ENCODE results near the gene ARPC2. TPM values are rescaled to one million over a fixed set of nuclear protein-coding genes. Genes with fewer than 3 reads are reported as not detected.
A peak's percentile ranks its signal among the peaks of the same experiment; 100 is the strongest.

The ARPC2 gene
- total and polyA plus RNA-seq, 2 of the 13 experiments (the other 11 are each of a cell fraction or from before 2014, with no cell fraction given) = 168 to 303 TPM

DNA sequence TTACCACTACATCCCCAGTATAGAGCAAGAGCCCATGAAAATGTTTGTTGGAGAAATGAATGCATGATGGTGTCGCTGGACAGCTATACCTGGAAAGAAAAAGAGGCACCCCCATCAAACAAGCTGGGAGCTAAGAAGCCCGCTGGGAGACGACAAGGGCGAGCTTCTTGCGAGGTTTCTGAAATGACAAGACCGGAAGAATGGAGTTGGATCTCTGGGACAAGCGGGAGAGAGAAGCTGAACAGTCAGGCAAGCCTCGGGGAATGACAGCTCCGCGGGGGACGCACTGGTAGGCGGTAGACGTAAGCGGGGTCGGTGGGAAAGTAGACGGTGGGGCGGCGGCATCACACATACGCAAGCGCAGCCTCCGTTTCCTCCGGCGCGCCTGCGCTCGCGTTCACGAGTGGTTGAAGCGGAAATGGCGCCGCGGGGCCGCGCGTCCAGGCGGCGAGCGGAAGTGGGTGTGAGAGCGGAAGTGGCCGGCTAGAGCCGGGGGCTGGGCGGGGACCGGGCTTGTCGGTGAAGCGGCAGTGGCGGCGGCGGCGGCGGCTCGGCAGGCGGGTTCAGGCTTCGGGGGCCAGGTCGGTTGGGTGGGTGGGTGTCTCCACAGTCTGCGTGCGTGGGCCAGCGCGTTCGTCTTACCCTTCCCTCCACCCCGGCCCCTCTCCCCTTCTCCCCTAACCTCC lies at the start of gene ARPC2 (continued):
- TF ChIP-seq POLR2G (IDR thresholded peaks at IDR 0.05; ENCODE audit: low read depth, low read length) (peak; percentile 87), ZBTB10 (CRISPR knock-in tag; IDR thresholded peaks at IDR 0.05; ENCODE audit: borderline replicate concordance) (0 out of 2 replicates have a peak, but pooled peaks have one; percentile 25), ZNF589 (CRISPR knock-in tag; conservative IDR thresholded peaks at IDR 0.05) (peak; percentile 83), ZNF432 (CRISPR knock-in tag; IDR thresholded peaks at IDR 0.05; ENCODE audit: borderline replicate concordance) (no peak), JUN (CRISPR knock-in tag; IDR thresholded peaks at IDR 0.05) (no peak; the same call in 1 of the 2 replicates), ZBTB3 (CRISPR knock-in tag; IDR thresholded peaks at IDR 0.05; ENCODE audit: borderline replicate concordance, low read depth) (no peak), CREM (IDR thresholded peaks at IDR 0.05) (peak; percentile 41; the same call in 1 of the 2 replicates), CREM (CRISPR knock-in tag; IDR thresholded peaks at IDR 0.05) (no peak), REST (IDR thresholded peaks at IDR 0.05; ENCODE audit: borderline replicate concordance in 1 of 2, low read depth in 1 of 2, low read length in 2 of 2) (no peak; a peak in 1 of 4 replicates), IKZF4 (CRISPR knock-in tag; IDR thresholded peaks at IDR 0.05; ENCODE audit: borderline replicate concordance, low read depth, not compliant biosample characterization) (no peak), TP53 (CRISPR knock-in tag; conservative IDR thresholded peaks at IDR 0.05) (no peak)
- TF ChIP-seq, protein P1, sequence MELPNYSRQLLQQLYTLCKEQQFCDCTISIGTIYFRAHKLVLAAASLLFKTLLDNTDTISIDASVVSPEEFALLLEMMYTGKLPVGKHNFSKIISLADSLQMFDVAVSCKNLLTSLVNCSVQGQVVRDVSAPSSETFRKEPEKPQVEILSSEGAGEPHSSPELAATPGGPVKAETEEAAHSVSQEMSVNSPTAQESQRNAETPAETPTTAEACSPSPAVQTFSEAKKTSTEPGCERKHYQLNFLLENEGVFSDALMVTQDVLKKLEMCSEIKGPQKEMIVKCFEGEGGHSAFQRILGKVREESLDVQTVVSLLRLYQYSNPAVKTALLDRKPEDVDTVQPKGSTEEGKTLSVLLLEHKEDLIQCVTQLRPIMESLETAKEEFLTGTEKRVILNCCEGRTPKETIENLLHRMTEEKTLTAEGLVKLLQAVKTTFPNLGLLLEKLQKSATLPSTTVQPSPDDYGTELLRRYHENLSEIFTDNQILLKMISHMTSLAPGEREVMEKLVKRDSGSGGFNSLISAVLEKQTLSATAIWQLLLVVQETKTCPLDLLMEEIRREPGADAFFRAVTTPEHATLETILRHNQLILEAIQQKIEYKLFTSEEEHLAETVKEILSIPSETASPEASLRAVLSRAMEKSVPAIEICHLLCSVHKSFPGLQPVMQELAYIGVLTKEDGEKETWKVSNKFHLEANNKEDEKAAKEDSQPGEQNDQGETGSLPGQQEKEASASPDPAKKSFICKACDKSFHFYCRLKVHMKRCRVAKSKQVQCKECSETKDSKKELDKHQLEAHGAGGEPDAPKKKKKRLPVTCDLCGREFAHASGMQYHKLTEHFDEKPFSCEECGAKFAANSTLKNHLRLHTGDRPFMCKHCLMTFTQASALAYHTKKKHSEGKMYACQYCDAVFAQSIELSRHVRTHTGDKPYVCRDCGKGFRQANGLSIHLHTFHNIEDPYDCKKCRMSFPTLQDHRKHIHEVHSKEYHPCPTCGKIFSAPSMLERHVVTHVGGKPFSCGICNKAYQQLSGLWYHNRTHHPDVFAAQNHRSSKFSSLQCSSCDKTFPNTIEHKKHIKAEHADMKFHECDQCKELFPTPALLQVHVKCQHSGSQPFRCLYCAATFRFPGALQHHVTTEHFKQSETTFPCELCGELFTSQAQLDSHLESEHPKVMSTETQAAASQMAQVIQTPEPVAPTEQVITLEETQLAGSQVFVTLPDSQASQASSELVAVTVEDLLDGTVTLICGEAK (IDR thresholded peaks at IDR 0.05) = peak; percentile 65
- TF ChIP-seq, protein P1 (CRISPR knock-in tag; IDR thresholded peaks at IDR 0.05) = peak; percentile 53
